Measurements from ENCODE around the gene EFCAB6. TPM values are rescaled to one million over a fixed set of nuclear protein-coding genes. Genes with fewer than 3 reads are reported as not detected.

The EFCAB6 gene
- total and polyA plus RNA-seq, 7 experiments from 2014 or later, result 0.08 to 1.4 (median 0.39) TPM; not detected in 1

GRCh38 chr22:43723816-43724215, 88.3 kb downstream of the EFCAB6 start:
- Mint-ChIP-seq H3K9me3 (peaks cover 0 to 5% (median 2%) of the 10 kb centered on the region in 11 donors), H3K27ac (no peak overlapping the region), H3K4me3 (no peak overlapping the region), H3K27me3 (peaks cover 0 to 15% (median 2%) of the 10 kb centered on the region in 5 donors), H3K36me3 (peaks cover 0 to 6% (median 3%) of the 10 kb centered on the region in 5 donors), H3K4me1 (peaks cover 0 to 3% (median 0%) of the 10 kb centered on the region in 7 donors)
- Histone ChIP-seq H3K4me3 (ENCODE audit: low read length) (no peak overlapping the region), H3K4me1 (ENCODE audit: control insufficient read depth in 2 of 2, insufficient read depth in 2 of 2, low read length in 2 of 2) (no peaks in the 10 kb centered on the region), H3K36me3 (ENCODE audit: control insufficient read depth in 2 of 3, insufficient read depth in 3 of 3, low read length in 3 of 3) (no peaks in the 10 kb centered on the region), H3K27ac (ENCODE audit: low read depth, low read length) (no peak overlapping the region), H3K27me3 (ENCODE audit: control insufficient read depth in 2 of 2, insufficient read depth in 2 of 2, low read length in 2 of 2) (no peaks in the 10 kb centered on the region), H3K9me3 (ENCODE audit: control insufficient read depth in 2 of 3, low read length in 3 of 3) (no peaks in the 10 kb centered on the region)
- intact Hi-C loops (cut with micrococcal nuclease), result no loop called here
- DNase-seq (no peak), ATAC-seq (peak; percentile 29)
- ChIA-PET POLR2A (no interaction called here), CTCF (no interaction called here)

- Histone ChIP-seq H3K27ac (ENCODE audit: low read depth, low read length) (no peak overlapping the region), H3K4me1 (ENCODE audit: control insufficient read depth in 2 of 2, insufficient read depth in 2 of 2, low read length in 2 of 2) (no peaks in the 10 kb centered on the region), H3K27me3 (ENCODE audit: control insufficient read depth in 2 of 2, insufficient read depth in 2 of 2, low read length in 2 of 2) (no peaks in the 10 kb centered on the region), H3K4me3 (ENCODE audit: low read length) (no peak overlapping the region), H3K9me3 (ENCODE audit: control insufficient read depth in 2 of 3, low read length in 3 of 3) (no peaks in the 10 kb centered on the region), H3K36me3 (ENCODE audit: control insufficient read depth in 2 of 3, insufficient read depth in 3 of 3, low read length in 3 of 3) (no peaks in the 10 kb centered on the region)
- no peak overlapping the region for H3K4me3 Mint-ChIP-seq
- H3K27me3 Mint-ChIP-seq, result peaks cover 0 to 8% (median 0%) of the 10 kb centered on the region in 5 donors
- intact Hi-C loops (cut with micrococcal nuclease), result no loop called here
- no peak for DNase-seq
- peaks cover 0 to 3% (median 0%) of the 10 kb centered on the region in 11 donors for H3K9me3 Mint-ChIP-seq
- H3K27ac Mint-ChIP-seq, result no peak overlapping the region
- peaks cover 0 to 3% (median 0%) of the 10 kb centered on the region in 5 donors for H3K36me3 Mint-ChIP-seq
- POLR2A ChIA-PET, result no interaction called here
- no peak for ATAC-seq
- H3K4me1 Mint-ChIP-seq, result peaks cover 0 to 3% (median 0%) of the 10 kb centered on the region in 7 donors
- CTCF ChIA-PET, result no interaction called here
These were observed 89.7 kb downstream of the EFCAB6 start for GRCh38 chr22:43722444-43722843.

GRCh38 chr22:43720716-43721115, 91.4 kb downstream of the EFCAB6 start:
- ATAC-seq (no peak), DNase-seq (no peak)
- Mint-ChIP-seq H3K4me3 (no peak overlapping the region), H3K4me1 (peaks cover 0 to 3% (median 0%) of the 10 kb centered on the region in 7 donors), H3K9me3 (no peaks in the 10 kb centered on the region), H3K36me3 (peaks cover 0 to 3% (median 0%) of the 10 kb centered on the region in 5 donors), H3K27ac (no peak overlapping the region), H3K27me3 (peaks cover 0 to 8% (median 0%) of the 10 kb centered on the region in 5 donors)
- Histone ChIP-seq H3K4me1 (ENCODE audit: control insufficient read depth in 2 of 2, insufficient read depth in 2 of 2, low read length in 2 of 2) (no peaks in the 10 kb centered on the region), H3K36me3 (ENCODE audit: control insufficient read depth in 2 of 3, insufficient read depth in 3 of 3, low read length in 3 of 3) (no peaks in the 10 kb centered on the region), H3K27me3 (ENCODE audit: control insufficient read depth in 2 of 2, insufficient read depth in 2 of 2, low read length in 2 of 2) (no peaks in the 10 kb centered on the region), H3K4me3 (ENCODE audit: low read length) (no peak overlapping the region), H3K9me3 (ENCODE audit: control insufficient read depth in 2 of 3, low read length in 3 of 3) (no peaks in the 10 kb centered on the region), H3K27ac (ENCODE audit: low read depth, low read length) (no peak overlapping the region)
- CTCF ChIA-PET, result no interaction called here
- intact Hi-C loops (cut with micrococcal nuclease), result no loop called here
- POLR2A ChIA-PET, result interaction anchor here (0.6 kb wide), 1 partner anchor 837 kb away, joined by 4 read pairs; no protein-coding TSS in a partner anchor

- no peak for ATAC-seq
- H3K27me3 Mint-ChIP-seq, result peaks cover 0 to 10% (median 0%) of the 10 kb centered on the region in 5 donors
- no peak overlapping the region for H3K27ac Mint-ChIP-seq
- peaks cover 0 to 10% (median 0%) of the 10 kb centered on the region in 5 donors for H3K36me3 Mint-ChIP-seq
- H3K4me1 Mint-ChIP-seq, result no peaks in the 10 kb centered on the region
- DNase-seq, result no peak
- POLR2A ChIA-PET, result no interaction called here
- H3K27ac ChIP-seq (ENCODE audit: low read depth, low read length), result no peak overlapping the region
- peaks cover 0 to 1% (median 0%) of the 10 kb centered on the region in 11 donors for H3K9me3 Mint-ChIP-seq
- no peaks in the 10 kb centered on the region for H3K36me3 ChIP-seq (ENCODE audit: control insufficient read depth in 2 of 3, insufficient read depth in 3 of 3, low read length in 3 of 3)
- intact Hi-C loops (cut with micrococcal nuclease), result no loop called here
- no peak overlapping the region for H3K4me3 Mint-ChIP-seq
- H3K4me1 ChIP-seq (ENCODE audit: control insufficient read depth in 2 of 2, insufficient read depth in 2 of 2, low read length in 2 of 2), result no peaks in the 10 kb centered on the region
- H3K9me3 ChIP-seq (ENCODE audit: control insufficient read depth in 2 of 3, low read length in 3 of 3), result no peaks in the 10 kb centered on the region
- no peak overlapping the region for H3K4me3 ChIP-seq (ENCODE audit: low read length)
- H3K27me3 ChIP-seq (ENCODE audit: control insufficient read depth in 2 of 2, insufficient read depth in 2 of 2, low read length in 2 of 2), result no peaks in the 10 kb centered on the region
- CTCF ChIA-PET, result no interaction called here
These were observed 98.0 kb downstream of the EFCAB6 start for GRCh38 chr22:43714104-43714503.

GRCh38 chr22:43711681-43712080, 100.4 kb downstream of the EFCAB6 start:
- Histone ChIP-seq H3K9me3 (ENCODE audit: control insufficient read depth in 2 of 3, low read length in 3 of 3) (no peaks in the 10 kb centered on the region), H3K27me3 (ENCODE audit: control insufficient read depth in 2 of 2, insufficient read depth in 2 of 2, low read length in 2 of 2) (no peaks in the 10 kb centered on the region), H3K27ac (ENCODE audit: low read depth, low read length) (no peak overlapping the region), H3K4me1 (ENCODE audit: control insufficient read depth in 2 of 2, insufficient read depth in 2 of 2, low read length in 2 of 2) (no peaks in the 10 kb centered on the region), H3K36me3 (ENCODE audit: control insufficient read depth in 2 of 3, insufficient read depth in 3 of 3, low read length in 3 of 3) (no peaks in the 10 kb centered on the region), H3K4me3 (ENCODE audit: low read length) (no peak overlapping the region)
- H3K27ac Mint-ChIP-seq, result no peak overlapping the region
- CTCF ChIA-PET, result no interaction called here
- H3K4me1 Mint-ChIP-seq, result no peaks in the 10 kb centered on the region
- ATAC-seq, result no peak
- H3K9me3 Mint-ChIP-seq, result peaks cover 0 to 1% (median 0%) of the 10 kb centered on the region in 11 donors
- POLR2A ChIA-PET, result interaction anchor here (1.5 kb wide), 1 partner anchor 9 kb away, joined by 4 read pairs; no protein-coding TSS in a partner anchor
- peaks cover 0 to 10% (median 0%) of the 10 kb centered on the region in 5 donors for H3K36me3 Mint-ChIP-seq
- no peak for DNase-seq
- H3K4me3 Mint-ChIP-seq, result no peak overlapping the region
- intact Hi-C loops (cut with micrococcal nuclease), result no loop called here
- H3K27me3 Mint-ChIP-seq, result peaks cover 0 to 19% (median 12%) of the 10 kb centered on the region in 5 donors

GRCh38 chr22:43707648-43708047, 104.5 kb downstream of the EFCAB6 start:
- Mint-ChIP-seq H3K27me3 (peaks cover 0 to 22% (median 16%) of the 10 kb centered on the region in 5 donors), H3K36me3 (peaks cover 1 to 16% (median 4%) of the 10 kb centered on the region in 5 donors), H3K4me1 (no peaks in the 10 kb centered on the region), H3K27ac (no peak overlapping the region), H3K4me3 (no peak overlapping the region), H3K9me3 (peaks cover 4 to 28% (median 12%) of the 10 kb centered on the region in 11 donors)
- intact Hi-C loops (cut with micrococcal nuclease), result no loop called here
- H3K27ac ChIP-seq (ENCODE audit: low read depth, low read length), result no peak overlapping the region
- ATAC-seq (no peak), DNase-seq (no peak)
- CTCF ChIA-PET, result no interaction called here
- H3K27me3 ChIP-seq (ENCODE audit: control insufficient read depth in 2 of 2, insufficient read depth in 2 of 2, low read length in 2 of 2), result no peaks in the 10 kb centered on the region
- no peaks in the 10 kb centered on the region for H3K4me1 ChIP-seq (ENCODE audit: control insufficient read depth in 2 of 2, insufficient read depth in 2 of 2, low read length in 2 of 2)
- POLR2A ChIA-PET, result no interaction called here
- H3K36me3 ChIP-seq (ENCODE audit: control insufficient read depth in 2 of 3, insufficient read depth in 3 of 3, low read length in 3 of 3), result no peaks in the 10 kb centered on the region
- H3K9me3 ChIP-seq (ENCODE audit: control insufficient read depth in 2 of 3, low read length in 3 of 3), result peaks cover 0 to 7% (median 7%) of the 10 kb centered on the region in 3 experiments
- H3K4me3 ChIP-seq (ENCODE audit: low read length), result no peak overlapping the region

All from naive thymus-derived CD4-positive, alpha-beta T cell (primary cell).